Caki2 (cell line): ENCODE measurements around the gene PLXNA4. TPM values are rescaled to one million over a fixed set of nuclear protein-coding genes. Genes with fewer than 3 reads are reported as not detected.

Experiments
- DNase-seq: peaks from one replicate; pipeline ENCODE4 v3.0.0-alpha.2; 2015; ENCODE audit warnings: low read depth
- in situ Hi-C: cut with HindIII; loops from 2 replicates; pipeline ENCODE4 v1.10.0; 2016; ENCODE audit warnings: low sequenced_read_pairs, low pct_unique_long_range_greater_than_20kb, mixed read lengths
- total RNA-seq: library from RNA; depleted of rRNA; stranded (reverse); fragments of >200 nt; shearing (Covaris generic); gene quantifications from 2 replicates; pipeline ENCODE4 v1.2.3, GENCODE V29; 2014; ENCODE audit warnings: low replicate concordance

PLXNA4 gene
- total RNA-seq, 1 experiment from 2014 or later: 0.34 TPM

DNA sequence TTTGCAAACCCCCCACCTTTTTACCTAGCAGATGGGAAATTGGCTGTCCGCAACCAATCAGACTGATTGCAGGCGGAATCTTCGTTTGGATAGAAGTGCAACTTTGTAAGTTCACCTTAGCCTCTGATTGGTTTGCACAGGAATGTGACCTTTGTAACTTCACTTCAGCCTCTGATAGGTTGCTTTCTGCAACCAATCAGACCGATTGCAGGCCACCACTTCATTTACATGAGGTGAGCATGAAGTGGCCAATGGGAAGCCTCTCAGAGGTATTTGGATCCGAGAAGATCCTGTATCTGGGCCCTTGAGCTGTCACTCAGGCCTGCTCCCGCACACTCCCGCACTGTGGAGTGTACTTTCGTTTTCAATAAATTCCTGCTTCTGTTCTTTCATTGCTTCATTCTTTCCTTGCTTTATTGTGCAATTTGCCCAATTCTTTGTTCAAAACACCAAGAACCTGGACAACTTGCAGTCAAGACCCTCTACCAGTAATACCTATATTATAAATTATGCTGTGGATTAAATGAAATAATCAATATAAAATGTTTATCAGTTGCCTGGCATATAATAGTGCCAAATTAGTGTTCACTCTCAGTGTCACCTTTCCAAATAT, 491.4 kb downstream of the PLXNA4 start:
- peak; percentile 74 for DNase-seq
- in situ Hi-C loops: no loop called here

DNA sequence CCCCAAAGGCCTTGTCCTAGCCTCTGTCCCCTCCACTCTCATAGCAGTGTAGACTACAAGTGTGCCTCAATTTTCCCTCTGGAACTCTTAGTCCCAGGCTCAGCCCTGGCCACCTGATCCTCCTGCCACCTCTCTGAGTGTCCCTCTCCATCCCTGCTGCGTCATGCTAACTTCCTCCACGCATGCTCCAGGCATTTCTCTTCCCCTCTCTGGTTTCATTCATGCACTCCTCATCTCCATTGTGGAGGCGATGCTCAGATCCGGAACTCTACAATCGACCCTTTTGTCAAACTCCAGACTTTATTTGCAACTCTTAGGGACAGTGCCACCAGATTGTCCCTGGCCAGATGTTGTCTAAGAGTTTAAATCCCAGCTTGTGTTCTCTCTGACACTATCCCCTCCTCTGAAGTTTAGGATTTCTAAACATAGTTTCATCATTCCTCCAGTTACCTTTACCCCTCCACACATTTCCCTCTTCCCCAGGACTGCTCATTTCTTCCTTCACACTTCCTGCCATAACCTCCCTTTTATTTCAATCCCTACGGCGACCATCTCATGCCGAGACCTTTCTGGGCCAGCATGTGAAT, 492.6 kb downstream of the PLXNA4 start:
- DNase-seq: no peak
- in situ Hi-C loops: no loop called here

DNA sequence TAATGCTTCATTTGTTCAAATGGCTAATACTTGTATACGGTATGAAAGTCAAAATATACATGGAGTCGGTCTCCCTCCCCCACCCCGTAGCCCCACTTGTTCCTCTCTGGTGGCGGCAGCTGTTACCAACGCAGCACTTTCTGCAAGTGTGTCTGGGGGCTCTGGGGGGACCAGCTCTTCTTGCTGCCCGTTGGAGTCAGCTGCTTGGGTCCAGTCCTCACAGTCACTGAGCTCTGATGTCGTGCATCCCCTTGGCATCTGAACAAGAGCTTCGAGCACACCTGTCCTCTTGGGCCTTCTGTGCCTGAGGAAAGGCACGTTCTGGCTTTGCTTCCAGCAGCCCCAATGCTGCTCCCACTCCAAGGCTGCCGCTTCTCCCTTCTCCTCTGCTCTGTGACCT, 493.1 kb downstream of the PLXNA4 start:
- DNase-seq: no peak
- in situ Hi-C loops: no loop called here

DNA sequence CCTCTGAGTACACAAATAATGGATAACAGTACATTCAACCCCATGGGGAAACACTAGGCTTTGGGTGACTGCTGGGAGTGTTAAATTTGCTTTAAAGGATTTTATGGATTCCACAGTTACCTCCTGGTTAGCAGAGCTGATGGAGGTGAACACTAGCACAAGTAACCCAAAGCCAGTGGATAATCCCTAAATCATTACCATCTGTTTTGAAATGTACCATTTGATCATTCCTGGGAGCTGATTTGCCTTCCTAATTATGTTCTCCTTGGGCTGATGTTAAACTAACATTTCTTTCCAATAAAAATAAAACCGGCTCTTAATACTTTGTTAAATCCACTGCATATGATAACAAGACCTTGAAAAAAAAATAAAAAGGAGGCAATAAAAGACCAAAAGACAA, 493.9 kb downstream of the PLXNA4 start:
- in situ Hi-C loops: no loop called here

DNA sequence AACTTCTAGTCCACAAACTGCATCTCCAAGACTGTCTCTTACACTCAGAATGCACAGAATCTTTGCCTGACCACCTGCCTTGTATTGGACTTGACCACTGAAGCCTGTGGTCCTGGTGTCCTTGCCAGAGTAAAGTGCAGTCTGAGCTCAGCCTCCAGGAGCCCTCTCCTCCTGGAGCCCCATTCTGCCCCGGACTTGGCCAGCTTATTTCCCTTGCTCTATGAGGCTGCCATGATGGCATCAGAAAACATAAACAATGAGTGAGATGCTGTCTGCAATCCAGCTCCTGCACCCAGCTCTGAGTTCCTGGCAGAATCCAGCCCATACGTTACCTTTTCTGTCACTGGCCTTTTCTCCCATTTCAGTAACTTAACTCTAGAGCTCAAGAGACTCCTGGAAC, 494.6 kb downstream of the PLXNA4 start:
- in situ Hi-C loops: no loop called here
- DNase-seq: no peak

More for the DNA sequence above, 493.9 kb downstream of the PLXNA4 start:
- DNase-seq: no peak

DNA sequence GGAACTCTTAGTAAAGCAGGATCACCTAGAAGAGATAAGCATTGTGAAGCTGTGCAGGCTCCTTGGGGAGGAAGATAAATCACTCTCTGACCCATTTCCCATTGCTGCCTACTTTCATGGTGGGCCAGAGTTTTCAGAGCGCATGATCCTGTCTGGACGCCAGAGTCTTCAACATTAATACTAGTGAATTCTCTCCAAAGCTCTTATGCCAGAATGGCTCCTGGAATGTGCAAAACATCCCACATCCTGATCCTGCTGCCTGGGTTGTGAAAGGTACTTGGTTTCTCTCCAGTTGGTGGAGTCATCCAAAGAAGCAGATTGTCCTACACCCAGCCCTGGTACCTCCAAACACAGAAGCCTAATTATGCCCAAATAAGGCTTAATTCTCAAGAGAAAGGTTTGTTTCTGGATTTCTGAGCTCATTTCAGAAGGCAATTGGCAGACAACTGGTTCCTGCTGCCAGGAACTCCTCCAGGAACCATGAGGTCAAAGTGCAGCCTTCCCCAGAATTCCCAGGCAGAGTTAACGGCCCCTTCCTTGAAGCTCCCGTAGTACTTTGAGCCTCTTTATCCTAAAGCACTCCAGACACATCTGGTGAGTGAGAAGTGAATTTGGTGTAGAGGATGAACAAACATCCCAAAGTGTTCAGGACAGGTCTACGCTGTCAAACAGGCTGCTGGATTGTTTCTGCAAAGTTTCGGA, 495.2 kb downstream of the PLXNA4 start:
- no peak for DNase-seq
- in situ Hi-C loops: no loop called here

DNA sequence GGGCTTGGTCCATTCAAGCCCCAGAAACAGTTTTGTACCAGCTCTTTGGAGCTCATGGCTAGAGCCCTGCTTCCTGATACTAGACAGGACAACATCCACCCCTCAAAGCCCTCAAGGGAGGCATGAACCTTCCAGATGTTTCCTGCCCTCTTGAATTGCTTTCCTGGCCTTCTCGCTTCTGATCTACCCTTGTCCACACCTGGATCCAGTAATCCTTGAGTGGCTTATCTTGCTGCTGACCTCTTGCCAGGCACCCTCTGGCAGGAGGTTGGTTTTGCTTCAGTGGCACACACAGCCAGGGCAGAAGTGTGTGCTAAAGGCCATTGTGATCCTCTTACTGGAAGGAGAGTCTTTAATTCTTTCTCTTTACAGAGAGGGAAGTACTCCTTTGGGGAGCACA, 495.8 kb downstream of the PLXNA4 start:
- in situ Hi-C loops: no loop called here

DNA sequence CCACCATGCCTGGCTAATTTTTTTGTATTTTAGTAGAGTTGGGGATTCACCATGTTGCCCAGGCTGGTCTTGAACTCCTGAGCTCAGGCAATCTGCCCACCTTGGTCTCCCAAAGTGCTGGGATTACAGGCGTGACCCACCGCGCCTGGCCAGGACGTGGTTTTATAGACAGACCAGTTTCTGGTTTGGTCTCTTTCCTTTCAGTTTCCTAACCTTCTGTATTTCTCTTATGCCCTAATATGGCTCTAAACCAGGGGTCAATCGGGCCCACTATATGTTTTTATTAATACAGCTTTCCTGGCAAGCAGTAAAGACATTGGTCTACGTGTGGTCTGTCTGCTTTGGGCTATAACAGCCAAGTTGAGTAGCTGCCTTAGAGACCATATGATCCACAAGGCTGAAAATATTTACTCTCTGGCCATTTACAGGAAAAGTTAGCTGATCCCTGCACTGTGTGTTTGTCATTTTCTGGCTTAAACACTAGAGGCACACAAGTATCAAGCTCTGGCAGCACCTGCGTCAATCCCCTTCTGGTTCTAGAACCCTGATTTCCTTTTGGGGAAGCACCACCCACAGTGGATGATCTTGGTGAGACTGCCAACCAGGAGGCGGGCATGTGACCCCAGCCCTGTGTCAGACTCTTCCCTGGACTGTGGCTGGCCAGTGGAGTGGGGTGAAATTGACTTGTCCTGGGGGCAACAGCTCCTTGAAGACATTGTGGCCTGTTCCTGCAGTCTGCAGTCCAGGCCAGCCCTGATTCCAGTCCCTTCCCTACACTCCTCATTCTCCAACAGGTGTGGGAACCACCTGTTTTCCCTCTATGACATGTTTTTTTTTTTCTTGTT, 497.2 kb downstream of the PLXNA4 start:
- in situ Hi-C loops: no loop called here
- no peak for DNase-seq

More for the DNA sequence above, 495.8 kb downstream of the PLXNA4 start:
- DNase-seq: no peak

DNA sequence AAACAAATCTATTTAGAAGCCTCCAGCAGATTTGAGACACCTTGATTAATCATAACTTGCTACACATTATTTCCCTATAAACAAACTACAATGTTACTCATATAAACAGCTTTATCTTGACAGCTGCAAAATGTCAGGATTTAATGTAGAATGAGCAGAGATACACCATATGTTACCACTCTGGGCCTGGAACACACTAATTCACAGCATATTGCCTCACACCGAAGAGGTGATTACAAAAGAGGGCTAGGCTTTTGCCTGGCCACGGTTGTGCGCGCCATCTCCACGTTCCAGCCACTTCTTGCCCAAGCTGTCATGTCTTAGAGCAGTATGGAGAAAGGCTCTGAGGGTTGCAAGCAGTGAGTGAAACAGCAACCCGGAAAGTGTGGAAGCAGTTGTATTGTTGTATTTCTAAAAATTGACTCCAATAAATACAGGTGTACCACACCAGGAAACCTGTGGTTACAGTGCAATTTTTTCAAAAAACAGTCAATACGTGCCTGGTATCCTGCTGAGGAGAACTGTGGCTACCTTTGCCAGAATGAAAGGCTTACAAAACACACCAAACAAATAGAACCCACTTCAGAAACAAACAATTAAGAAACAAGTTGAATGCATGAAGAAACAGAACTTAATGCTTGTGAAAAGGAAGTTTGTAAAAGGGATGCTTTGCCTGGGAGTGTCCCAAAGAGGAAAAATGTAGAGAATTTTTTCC, 498.1 kb downstream of the PLXNA4 start:
- DNase-seq: no peak
- in situ Hi-C loops: no loop called here

DNA sequence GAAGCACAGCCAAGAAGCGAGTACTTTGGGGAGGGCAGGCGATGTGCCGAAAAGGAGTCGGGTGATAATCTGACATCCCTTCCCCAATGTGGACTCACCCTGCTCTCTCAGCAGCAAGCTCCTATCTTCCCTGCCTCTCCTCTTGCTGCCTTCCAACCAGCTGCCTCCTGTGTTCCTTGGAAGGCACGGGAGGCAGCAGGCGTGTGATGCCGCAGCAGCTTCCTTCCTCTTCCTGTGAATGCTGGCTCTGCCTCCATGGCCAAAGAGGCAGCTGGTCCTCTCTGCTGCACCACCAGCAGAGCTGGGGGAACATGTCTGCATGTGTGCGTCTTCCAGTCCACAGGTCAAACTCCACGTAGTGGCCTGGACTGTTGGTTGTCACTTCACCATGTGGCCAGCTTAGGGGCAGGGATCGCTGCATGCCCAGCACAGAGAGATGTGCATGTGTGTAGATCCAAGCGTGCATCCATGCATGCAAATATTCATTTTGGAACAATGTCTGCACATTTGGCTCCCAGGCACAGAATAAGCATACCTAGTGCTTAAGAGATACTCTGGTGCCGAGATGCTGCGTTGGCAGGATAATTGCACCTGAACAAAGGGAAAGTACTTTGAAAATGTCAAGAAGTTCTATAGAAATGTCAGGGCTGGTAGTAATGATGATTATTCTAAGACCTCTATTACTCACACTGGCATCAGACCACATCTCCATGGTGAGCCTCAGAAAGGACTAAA, 499.8 kb downstream of the PLXNA4 start:
- no peak for DNase-seq
- in situ Hi-C loops: no loop called here

DNA sequence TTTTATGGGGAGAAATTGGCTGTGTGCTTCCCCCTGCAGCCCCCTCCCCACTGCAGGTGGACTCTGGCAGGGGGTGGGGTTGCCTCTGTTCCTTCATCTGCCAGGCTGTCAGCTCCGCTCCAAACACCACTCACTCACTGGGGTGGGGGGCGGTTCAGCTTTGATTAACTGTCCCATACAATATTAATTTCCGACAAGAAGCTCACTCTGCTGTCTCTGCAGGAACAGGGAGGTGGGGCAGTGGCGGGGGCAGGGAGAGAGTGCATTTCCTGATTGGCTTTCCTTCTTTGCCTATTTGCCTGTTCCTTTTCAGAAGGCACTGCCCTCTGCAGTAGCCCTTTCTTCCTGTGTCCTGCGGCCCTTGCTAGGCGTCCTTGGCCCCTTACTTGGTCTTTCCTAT, 500.8 kb downstream of the PLXNA4 start:
- no peak for DNase-seq
- in situ Hi-C loops: no loop called here

DNA sequence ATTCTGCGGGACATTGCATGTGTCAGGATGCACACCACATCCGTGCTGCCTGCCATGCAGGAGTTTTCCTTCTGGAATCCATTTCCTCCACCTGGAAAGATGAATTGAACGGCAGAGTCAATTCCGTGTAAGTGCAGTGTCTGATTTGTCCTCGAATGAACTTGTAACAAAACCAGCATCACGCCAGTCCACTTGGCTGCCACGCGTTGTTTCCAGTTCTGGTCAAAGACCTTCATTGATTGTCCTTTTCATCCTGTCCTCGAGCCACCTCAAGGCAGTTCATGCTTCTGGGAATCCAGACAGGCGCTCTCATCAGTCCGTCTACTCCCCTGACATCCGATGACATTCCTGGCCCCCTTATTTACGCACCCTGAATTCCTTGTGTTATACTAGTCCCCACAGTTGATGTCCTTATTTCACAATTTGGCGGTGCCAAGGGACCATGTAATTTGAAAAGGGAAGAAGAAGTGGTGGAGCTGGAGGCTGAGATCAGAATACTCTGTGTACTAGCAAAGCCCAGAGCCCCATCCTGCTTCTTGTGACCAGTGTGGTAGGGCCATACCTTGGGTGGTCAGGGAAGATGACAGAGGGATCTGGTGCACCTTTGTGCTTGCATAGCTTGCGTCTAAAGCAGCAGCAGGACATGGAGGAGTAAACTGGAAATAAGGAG, 502.2 kb downstream of the PLXNA4 start:
- no peak for DNase-seq
- in situ Hi-C loops: no loop called here
